Epithelial cell of alveolus of lung (primary cell): ENCODE results near the gene BCAS3. TPM values are rescaled to one million over a fixed set of nuclear protein-coding genes. Genes with fewer than 3 reads are reported as not detected.

Source experiments
- total RNA-seq: library from RNA; depleted of rRNA; stranded (reverse); fragments of >200 nt; gene quantifications from 2 replicates; pipeline ENCODE4 v1.2.1, GENCODE V29; 2015

The BCAS3 gene
- total RNA-seq = 7.1 and 15.4 TPM in 2 replicates

GRCh38 chr17:60677308-60678117 lies at the start of gene BCAS3:
BCAS3 (plus strand) TSS chr17:60677851.

GRCh38 chr17:61399131-61400065 lies 721.7 kb downstream of the BCAS3 start, which contains the start of gene TBX2:
TBX2 (plus strand) TSS chr17:61399843; CDS start chr17:61400177, 334 bp downstream.

Other genes starting within 250 kb of the BCAS3 start
- gene APPBP2, start 151.6 kb upstream of the BCAS3 start, total RNA-seq = 16.9 and 29.5 TPM in 2 replicates
- 8.9 and 17.3 TPM in 2 replicates for gene PPM1D, start 77.7 kb upstream of the BCAS3 start, total RNA-seq